ENCODE data around the gene DLK2.
A peak's percentile ranks its signal among the peaks of the same experiment; 100 is the strongest.
"Not testable (repeated sequence)": the region's sequence is repeated elsewhere in the genome, so short reads cannot be mapped to it uniquely, and the experiment has no call there.

Gene DLK2

DNA sequence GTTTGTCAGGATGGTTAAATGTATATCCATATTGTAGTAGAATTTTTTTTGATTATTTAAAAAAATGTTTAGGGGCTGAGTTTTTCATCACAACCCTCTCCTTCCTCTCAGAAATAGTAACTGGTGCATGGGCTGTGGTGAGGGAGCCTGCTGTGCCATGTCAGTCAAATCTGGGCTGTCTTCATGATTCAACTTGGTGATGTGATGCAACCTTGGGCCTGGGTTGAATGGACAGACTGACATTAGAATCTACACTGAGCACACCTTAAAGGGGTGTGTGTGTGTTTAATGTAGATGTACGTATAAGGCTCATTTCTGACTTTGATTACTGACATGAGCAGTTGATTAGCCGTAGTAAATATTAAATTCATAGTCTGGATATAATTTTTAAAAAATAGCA, 25.7 kb upstream of the DLK2 start:
- DNase-seq: no peak

DNA sequence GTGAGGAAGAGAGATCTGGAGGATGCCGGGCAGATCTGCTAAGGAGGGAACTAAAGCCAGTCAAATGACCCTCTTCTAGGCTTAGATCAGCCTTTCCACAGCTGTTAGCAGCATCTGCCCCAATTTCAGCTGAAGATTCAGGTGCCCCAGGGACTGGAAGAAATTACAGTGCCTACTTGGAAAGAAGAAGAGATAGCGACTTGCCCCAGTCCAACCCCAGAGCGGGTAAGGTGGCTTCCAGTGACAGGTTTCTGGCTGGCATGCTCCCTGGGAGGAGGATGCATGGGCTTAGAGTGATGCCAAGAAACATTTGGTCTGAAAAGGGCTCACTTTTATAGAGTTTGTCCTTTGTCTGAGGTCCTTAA, 22.6 kb upstream of the DLK2 start:
- DNase-seq: no peak

DNA sequence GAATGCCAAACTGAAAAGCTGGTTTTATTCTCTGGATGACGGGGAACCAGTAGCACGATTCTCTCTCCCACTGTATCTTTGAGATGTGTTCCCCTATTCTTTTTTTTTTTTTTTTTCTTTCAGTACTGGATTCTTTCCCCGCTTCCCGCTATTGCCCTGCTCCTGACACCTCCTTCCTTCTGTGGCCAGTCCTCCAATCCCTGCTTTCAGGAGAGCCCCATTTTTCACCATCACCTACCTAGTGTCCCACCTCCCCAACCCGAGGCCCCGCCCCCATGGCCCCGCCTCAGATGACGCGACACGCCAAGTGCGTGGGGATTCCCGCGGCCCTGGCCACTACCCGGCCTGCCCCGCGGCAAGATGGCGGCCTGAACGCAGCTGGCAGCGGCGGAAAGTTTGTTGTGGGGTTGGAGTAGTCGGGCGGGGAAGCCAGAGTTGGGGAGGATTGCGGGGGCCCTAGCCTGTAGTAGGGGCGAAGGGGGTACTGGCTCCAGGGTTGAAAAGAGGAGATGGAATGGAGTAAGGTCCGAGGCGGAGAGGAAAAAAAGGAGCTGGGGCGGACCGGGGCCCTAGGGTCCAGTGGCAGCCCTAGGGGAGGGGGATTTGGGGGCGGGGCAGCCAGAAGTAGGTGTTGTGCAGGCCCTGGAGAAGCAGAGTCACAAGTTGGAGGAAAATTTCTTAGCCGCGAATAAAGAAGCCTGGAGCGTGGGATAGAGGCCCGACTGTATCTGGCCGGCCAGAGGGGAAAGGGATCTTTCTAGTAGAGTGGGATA, 22.1 kb upstream of the DLK2 start, which contains the start of gene TJAP1:
Gene TJAP1 (plus strand): TSS at position 336 of the 773 bp plus-strand sequence. CDS start 21,432 bp downstream, outside the sequence.
- peak; percentile 92 for DNase-seq

DNA sequence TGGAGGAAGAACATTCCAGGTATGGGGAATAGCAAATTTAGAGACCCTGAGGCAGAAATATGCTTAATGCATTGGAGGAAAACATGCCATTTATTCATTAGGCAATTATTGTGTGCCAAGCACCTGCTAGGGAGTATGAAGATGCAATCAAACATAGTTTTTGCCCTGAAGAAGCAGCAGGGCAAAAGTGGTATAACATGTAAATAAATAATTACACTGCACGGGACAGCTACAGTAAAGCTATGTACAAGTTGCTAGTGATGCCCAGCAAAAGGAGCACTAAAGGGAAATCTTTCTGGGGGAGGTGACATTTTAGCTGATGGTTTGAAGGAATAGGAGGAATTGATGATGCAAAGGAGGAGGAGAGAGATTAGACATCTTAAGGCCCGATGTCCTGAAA, 21.4 kb upstream of the DLK2 start:
- no peak for DNase-seq

DNA sequence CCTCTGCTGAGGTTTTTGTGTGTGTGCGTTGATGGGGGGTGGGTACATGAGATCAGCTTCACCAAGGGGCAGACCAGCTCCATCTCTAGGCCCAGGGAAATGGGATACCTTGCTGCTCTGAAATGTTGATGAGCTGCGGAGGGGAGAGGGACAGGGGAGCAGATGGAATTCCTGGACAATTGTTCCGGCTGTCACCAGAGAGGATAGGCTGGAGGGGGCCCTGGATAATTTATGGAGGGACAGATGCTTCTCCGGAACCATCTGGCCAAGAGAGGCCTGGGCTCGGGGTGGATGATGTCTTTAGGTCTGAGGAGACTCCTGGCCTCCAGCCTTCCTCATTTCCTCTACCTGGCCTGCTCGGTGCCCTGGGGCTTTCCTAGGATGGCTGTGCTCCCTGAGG, 20.2 kb upstream of the DLK2 start:
- DNase-seq: no peak

DNA sequence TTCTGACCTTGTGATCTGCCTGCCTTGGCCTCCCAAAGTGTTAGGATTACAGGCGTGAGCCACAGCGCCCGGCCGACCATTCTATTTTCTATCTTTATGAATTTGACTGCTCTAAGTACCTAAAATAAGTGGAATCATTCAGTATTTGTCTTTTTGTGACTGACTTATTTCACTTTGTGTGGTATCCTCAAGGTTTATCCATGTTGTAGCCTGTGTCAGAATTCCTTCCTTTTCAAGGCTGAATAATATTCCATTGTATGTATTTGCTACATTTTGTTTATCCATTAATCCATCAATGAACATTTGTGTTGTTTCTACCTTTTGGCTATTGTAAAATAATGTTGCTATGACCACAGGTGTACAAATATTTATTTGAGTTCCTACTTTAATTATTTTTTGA, 17.2 kb upstream of the DLK2 start:
- DNase-seq: no peak

DNA sequence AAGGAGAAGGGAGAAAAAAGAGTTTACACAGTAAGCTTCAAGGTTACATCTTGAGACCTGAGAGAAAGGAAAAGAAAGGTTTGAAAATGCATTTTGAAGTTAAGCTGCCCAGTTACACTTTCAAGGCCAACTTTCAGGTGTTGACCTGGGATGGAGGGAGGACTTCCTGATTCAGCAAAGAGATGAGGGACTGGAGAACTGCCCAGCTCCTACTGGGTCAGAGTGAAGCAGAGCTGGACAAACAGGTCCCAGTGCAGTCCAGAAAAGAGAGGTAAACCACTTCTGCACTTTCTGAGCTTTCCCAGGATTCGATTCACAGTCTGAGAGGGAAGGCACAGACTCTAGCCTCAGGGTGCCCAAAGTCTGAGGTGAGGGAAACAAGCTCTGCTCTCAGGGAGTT, 16.1 kb upstream of the DLK2 start:
- no peak for DNase-seq

DNA sequence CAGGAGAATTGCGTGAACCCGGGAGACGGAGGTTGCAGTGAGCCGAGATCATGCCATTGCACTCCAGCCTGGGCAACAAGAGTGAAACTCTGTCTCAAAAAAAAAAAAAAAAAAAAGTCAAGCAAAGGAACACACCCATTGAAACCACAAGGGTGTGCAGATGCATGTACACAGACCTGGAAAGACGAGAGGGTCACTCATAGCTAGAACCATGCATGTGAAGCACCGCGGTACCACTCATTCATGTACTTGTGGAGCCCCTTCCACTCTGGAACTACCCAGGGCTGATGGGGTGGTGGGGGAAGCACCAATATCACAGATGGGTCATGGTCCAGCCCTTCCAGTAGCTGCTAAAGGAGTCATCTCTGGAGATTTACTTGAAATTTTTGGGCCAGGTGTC, 14.6 kb upstream of the DLK2 start:
- no peak for DNase-seq

DNA sequence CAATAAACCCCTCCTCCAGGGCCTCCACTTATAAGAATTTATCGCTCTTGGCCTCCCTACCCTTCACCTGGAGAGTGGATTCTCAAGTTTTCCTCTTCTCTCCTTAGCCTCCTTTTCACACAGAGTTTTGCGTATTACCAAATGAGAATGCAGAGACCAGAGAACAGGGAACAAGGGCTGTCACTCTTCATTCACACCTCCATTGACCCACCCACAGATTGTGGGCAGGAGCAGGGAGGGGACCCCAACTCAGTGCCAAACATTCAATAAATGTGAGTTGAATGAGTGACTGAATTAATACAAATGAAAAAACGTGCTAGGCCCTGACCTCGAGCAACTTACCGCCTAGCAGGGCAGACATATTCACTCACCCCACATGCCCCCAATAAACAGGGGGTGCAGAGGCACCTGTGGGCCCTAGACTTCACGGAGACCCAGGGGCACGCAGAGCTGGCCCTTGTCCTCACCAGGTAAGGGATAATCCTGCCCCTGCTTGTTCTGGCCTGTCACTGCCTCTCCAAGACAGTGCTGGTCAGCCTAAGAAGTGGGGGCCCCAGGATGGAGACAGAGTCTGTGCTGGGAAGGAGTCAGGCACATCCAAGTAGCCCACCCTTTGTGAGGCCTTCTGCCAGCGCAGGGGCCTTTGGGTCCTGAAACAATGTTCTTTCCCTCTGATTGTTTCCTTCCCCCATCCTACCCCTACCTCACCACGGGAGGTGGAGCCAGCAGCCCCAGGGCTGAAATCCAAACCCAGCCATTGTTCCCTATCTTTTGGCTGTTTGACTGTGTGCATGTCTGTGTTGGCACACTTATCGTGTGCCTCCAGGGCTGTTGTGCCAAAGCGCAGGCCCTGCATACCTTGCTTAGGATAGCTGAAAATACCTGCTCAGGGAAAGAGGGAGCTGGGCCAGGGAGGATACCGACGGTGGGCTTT, 13.7 kb upstream of the DLK2 start:
- no peak for DNase-seq

DNA sequence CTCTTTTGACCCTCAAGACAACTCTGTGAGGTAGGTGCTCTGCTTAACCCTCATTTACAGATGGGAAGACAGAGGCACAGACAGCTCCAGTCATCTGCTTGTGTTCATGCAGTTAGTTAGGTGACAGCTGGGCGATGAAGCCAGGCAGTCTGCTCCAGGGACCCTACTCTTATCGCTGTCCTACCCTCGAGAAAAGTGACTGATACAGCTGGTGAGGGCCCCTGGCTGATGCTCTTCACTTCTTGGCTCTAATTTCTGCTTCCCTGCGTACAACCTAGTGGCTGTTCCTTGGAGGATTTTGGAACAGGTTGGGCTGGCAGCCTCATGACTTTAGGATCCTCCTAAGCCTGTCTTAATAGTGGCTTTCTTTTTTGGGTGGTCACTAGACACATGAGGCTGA, 12.9 kb upstream of the DLK2 start:
- no peak for DNase-seq

DNA sequence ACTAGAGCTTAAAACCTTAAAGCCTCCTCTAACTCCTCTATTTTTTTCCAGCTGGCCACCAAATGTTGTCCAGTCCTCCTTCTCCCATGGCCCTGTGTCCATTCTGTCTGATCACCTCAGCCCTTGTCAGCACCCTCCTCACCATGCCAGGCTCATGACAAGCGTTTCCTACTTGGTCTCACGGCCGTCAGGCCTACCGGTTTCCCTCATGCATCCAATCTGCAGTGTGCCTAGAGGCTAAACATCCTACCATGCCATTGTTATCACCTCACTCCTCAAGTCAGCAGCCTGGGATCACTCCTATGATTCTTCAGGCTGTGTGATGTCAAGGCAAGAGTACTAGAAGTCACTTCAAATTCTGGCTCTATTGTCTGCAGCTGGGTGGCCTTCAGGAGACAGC, 12.4 kb upstream of the DLK2 start:
- no peak for DNase-seq

DNA sequence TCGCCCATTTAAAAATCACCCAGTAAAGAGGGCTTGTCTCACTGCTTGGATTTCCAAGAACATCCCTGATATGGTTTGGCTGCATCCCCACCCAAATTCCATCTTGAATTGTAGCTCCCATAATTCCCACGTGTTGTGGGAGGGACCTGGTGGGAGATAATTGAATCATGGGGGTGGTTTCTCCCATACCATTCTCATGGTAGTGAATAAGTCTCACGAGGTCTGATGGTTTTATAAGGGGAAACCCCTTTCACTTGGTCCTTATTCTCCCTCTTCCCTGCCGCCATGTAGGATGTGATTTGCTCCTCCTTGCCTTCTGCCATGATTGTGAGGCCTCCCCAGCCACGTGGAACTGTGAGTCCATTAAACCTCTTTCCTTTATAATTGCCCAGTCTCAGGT, 11.9 kb upstream of the DLK2 start:
- not testable (repeated sequence) for DNase-seq

DNA sequence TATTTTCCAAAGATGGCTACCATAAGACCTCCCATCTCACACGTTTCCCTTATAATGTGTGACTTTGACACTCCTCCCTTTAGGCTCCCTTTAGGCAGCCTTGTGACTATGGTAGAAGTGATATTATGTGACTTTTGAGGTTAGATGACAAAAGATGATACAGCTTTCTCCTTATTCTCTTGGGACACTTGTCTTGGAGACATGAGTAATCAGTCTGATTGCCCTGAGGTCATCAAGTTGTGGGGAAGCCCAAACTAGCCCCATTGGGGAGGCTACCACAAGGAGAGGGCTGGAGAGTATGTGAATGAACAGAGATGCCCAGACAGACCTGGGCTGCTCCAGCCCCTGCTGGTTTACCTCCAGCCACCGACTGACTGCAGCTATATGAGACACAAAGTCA, 10.6 kb upstream of the DLK2 start:
- no peak for DNase-seq

DNA sequence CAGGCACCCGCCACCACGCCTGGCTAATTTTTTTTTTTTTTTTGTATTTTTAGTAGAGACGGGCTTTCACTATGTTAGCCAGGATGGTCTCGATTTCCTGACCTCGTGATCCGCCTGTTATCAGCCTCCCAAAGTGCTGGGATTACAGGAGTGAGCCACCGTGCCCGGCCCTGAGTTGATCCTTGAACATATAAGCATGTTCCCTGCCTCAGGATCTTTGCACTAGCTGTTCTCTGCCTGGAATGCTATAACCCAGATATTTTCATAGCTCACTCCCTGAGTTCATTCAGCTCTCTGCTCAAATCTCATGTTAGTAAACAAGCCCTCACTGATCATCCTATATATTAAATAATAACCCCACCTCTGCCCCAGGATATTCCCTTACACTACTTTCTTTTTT, 9.0 kb upstream of the DLK2 start:
- DNase-seq: no peak

DNA sequence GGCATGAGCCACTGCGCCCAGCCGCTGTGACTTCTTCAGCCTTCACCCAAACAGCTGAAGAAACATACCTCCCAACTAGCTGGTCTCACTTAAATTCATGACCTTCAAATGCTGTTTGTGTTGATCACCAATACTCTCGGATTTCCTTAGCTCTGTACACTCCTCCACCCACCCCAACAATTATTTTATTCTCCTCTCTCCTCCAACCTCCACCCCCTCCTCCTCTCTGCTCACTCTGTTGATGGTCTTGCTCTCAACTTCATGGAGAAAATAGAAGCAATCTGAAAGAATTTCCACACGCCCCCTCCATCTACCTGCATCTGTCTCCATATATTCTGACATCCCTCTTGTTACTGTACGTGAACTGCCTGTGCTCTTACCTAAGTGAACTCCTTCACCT, 6.6 kb upstream of the DLK2 start:
- no peak for DNase-seq

DNA sequence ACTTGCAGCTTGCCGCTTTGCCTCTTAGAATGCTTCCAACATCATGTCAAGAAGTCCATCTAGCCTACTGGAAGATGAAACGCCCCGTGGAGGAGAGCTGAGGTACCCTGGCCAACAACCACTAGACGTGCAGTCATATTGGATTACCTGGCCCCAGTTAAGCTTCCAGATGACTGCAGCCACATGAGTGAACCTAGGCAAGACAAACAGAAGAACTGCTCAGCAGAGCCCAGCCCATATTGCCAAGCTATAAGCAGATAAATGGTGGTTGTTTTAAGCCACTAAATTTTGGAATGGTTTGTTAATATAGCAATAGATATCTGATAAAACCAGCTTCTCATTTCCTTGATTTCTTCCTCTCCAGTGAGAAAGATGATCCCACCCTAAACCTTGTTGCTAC, 4.7 kb upstream of the DLK2 start:
- no peak for DNase-seq

DNA sequence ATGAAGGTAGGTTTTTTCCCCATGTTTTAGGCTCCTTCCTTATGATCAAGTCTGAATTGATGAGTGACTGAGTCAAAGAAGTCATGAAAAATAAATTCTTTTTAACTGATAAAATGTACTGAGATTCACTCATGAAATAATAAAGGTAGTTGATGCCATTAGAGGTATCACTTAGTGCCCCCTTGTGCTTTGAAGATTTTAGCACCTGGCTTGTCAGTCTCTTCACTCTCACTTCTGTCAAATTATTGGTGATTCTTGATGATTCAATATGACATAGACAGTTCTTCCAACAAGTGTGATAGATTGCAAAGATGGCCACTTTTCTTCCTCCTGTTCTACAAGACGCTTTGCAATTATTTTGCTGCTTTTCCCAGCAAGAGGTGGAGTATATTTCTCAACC, 4.2 kb upstream of the DLK2 start:
- no peak for DNase-seq

DNA sequence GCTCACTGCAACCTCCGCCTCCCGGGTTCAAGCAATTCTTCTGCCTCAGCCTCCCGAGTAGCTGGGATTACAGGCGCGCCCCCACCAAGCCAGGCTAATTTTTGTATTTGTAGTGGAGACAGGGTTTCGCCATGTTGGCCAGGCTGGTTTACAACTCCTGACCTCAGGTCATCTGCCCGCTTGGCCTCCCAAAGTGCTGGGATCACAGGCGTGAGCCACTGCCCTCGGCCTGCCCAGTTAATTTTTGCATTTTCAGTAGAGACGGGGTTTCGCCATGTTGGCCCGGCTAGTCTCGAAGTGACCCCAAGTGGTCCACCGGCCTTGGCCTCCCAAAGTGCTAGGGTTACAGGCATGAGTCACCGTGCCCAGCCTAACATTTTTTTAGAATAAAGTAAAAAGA, 2.8 kb upstream of the DLK2 start:
- not testable (repeated sequence) for DNase-seq

DNA sequence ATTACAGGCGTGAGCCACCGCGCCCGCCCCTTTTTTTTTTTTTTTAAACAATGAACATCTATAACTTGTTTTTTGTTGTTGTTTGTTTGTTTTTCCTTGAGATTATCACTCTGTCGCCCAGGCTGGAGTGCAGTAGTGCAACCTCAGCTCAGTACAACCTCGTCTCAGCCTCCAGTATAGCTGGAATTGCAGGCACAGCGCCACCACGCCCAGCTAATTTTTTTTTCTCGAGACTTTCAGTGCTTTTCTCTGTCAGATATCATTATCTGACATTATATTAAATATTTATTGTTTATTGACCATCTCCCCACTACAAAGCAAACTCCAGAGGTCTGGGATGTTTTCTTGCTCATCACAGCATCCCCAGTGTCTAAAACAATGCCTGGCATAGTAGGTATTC, 2.3 kb upstream of the DLK2 start:
- no peak for DNase-seq

DNA sequence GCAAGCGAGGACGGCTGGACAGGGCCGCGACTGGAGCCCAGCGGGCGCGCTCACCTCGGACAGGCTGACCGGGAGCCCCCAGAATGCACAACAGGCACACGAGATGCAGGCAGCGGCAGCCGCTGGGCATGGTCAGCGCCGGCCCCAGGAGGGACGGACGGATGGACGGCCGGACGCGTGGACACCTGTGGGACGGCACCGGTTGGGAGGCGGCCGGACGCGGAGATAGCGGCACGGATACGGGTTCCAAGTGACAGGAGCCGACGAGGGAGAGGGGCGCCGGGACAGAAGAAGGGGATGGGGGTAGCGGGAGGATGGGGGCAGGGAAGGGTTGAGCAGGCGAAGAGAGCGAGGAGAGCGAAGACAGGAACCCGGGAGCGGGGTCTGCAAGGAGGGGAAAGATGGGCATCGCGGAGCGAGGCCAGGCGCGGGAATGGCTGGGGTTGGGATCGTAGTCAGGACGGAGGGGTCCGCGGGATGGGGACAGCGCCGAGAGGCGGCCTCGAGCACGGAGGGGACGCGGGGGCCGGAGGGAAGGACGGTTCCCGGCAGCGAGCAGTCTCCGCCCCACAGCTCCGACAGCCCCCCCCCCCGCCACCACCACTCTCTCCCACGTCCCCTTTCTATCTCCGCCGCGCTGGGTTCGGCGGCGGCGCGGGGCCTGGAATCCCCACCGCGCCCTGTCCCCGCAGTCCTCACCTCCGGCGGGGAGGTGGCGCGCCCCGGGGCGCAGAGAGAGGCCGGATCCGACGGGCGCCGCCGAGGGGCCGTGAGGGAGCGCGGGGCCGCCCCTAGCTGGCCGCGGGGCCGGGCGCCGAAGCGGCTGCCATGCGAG, 435 bp downstream of the DLK2 start:
- peak; percentile 25 for DNase-seq

DNA sequence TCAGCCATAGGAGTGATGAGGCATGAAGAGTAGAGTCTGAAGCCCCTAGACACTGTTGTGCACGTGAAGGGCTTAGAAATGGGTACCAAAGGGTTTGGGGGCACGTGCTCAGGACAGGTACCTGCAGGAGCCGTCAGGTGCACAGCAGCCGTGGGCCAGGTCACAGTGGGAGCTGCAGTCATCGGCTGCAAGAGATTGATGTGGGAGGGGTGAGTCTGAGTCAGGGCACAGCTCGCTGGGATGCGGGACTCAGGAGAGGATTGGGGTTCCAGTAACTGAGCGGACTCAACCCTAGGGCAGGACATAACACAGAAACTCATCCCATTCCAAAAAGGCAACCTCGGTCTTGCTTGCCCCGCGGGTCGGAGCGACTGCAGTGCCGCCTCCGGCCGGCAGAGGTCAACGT, 1.1 kb downstream of the DLK2 start:
- DNase-seq: peak; percentile 76

DNA sequence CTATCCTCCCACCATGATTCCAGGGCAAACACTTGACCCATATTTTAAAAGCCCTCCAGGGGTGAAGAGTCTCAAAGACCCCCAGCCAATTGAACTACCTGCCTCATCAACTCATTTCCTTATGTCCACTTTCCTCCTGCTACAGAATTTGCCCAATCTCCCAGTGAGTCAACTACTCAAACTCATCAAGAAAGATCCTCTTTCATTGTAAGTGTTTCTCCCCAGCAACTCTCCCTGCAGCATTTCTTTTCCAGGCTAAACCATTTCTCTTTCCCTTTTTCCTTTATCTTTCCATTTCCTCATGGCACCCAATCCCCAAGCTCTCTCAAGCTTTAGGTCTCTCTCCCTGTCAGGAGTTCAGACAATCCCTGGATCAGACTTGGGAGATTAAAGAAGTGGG, 1.5 kb downstream of the DLK2 start:
- no peak for DNase-seq

DNA sequence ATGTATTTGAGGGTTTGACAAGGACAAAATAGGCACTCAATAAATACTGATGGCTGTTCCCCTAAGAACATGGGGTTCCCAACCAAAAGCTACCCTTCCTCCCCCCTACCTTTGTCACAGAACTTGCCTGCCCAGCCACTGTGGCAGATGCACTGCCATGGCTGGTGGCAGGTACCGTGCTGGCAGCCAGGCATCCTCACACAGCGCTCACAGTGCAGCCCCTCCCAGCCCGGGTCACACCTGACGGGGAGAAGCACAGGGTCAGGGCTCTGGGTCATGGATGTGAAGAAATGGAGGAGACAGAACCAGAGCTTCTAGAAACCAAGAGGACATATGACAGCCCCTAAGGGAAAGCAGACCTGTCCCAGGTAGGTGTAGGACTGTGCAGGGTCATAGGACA, 2.5 kb downstream of the DLK2 start:
- no peak for DNase-seq
